Upper lobe of left lung (tissue), 6 donors: ENCODE results near the gene CISH. TPM values are rescaled to one million over a fixed set of nuclear protein-coding genes. Genes with fewer than 3 reads are reported as not detected.

Experiments used
- ATAC-seq, 2 donors: fragments of 200-7000 bp; cut with Tn5 transposase; one replicate each; pipeline ENCODE4 v1.9.1; 2022; ENCODE audit warnings: mild to moderate bottlenecking in 2 of 2, moderate library complexity in 2 of 2; ENCODE audit not compliant: low FRiP score in 2 of 2
- DNase-seq, 2 donors: peaks; one replicate each; pipeline ENCODE4 v3.0.0-alpha.2; 2019 to 2020
- H3K27ac ChIP-seq, 4 donors: fragments of 200-600 bp; sonication (generic); one replicate each; pipeline ENCODE4 v1.5.1; 2016 to 2019
- H3K27me3 ChIP-seq, 4 donors: fragments of 200-600 bp; sonication (generic); one replicate each; pipeline ENCODE4 v1.5.1; 2017 to 2019
- H3K36me3 ChIP-seq, 4 donors: fragments of 200-600 bp; sonication (generic); one replicate each; pipeline ENCODE4 v1.5.1; 2016 to 2019
- H3K4me1 ChIP-seq, 4 donors: fragments of 200-600 bp; sonication (generic); one replicate each; pipeline ENCODE4 v1.5.1; 2018 to 2019
- H3K4me3 ChIP-seq, 4 donors: fragments of 200-600 bp; sonication (generic); one replicate each; pipeline ENCODE4 v1.5.1; 2017 to 2019; ENCODE audit warnings: mild to moderate bottlenecking in 2 of 4, moderate library complexity in 1 of 4
- H3K9me3 ChIP-seq, 4 donors: fragments of 200-600 bp; sonication (generic); one replicate each; pipeline ENCODE4 v1.5.1; 2018 to 2019
- CTCF ChIP-seq, 6 experiments: fragments of 450-650 bp in 4 of 6; fragments of 200-600 bp in 2 of 6; sonication (generic) in 2 of 6; IDR thresholded peaks; one replicate each; pipeline ENCODE4 v1.5.1; 2016 to 2019; ENCODE audit warnings: antibody characterized with exemption in 6 of 6
- EP300 ChIP-seq, 4 donors: sonication (generic); formaldehyde crosslinking; IDR thresholded peaks; one replicate each; pipeline ENCODE4 v1.5.1; 2017; ENCODE audit warnings: antibody characterized with exemption in 4 of 4, control low read depth in 2 of 4
- POLR2A ChIP-seq, 4 donors: fragments of 450-650 bp; IDR thresholded peaks; one replicate each; pipeline ENCODE4 v1.5.1; 2016 to 2017; ENCODE audit warnings: antibody characterized with exemption in 4 of 4, mild to moderate bottlenecking in 2 of 4
- POLR2AphosphoS5 ChIP-seq, 2 donors: sonication (generic); formaldehyde crosslinking; IDR thresholded peaks; one replicate each; pipeline ENCODE4 v1.5.1; 2017; ENCODE audit warnings: antibody characterized with exemption in 2 of 2
- WGBS, 2 donors: methylation state at CpG; one replicate each; pipeline ENCODE4 v1.1.5; 2017 to 2018; 5-methylcytosine and 5-hydroxymethylcytosine counted together
- total RNA-seq, 6 donors: library from RNA; depleted of rRNA in 4 of 6; stranded (reverse); fragments of >200 nt in 4 of 6; gene quantifications; one replicate each; pipeline versions ENCODE4 v1.1.0 to v1.2.1, GENCODE V29; 2016 to 2021
- donor health status: DM: no; HTN: no; CAD: no; lungs with moderate emphysema.
- donor health status: DM: no; HTN: yes; CAD: no; lungs with severe emphysema.

Gene CISH
- total RNA-seq, 6 donors from 2014 or later = 35.8 to 66.9 (median 43.1) TPM

- no peaks in the 10 kb centered on the region for H3K9me3 ChIP-seq
- H3K36me3 ChIP-seq = no peaks in the 10 kb centered on the region
- DNase-seq (peak in 1 of 2 donors; percentile 98), ATAC-seq (peak; percentile 75 to 87)
- no peaks in the 10 kb centered on the region for H3K27me3 ChIP-seq
- H3K4me1 ChIP-seq = peaks cover 51 to 72% (median 56%) of the 10 kb centered on the region in 4 donors
- WGBS, 2 donors = 49 to 70% methylated on average over 3 to 6 of the region's 6 CpGs
- peak in 1 of 4 donors; percentile 23 for TF ChIP-seq POLR2A (IDR thresholded peaks at IDR 0.05)
- TF ChIP-seq CTCF (IDR thresholded peaks at IDR 0.05) = peak in 1 of 6 experiments; percentile 14
- TF ChIP-seq EP300 (IDR thresholded peaks at IDR 0.05) = peak in 2 of 4 donors; percentile 4 to 53
- peak; percentile 35 to 52 for TF ChIP-seq POLR2AphosphoS5 (IDR thresholded peaks at IDR 0.05)
- peak overlapping the region in 3 of 4 donors; percentile 51 to 57 (median 53) for H3K27ac ChIP-seq
- peak overlapping the region in 1 of 4 donors; percentile 13 for H3K4me3 ChIP-seq
These were observed 16.0 kb upstream of the CISH start for GRCh38 chr3:50627407-50628051.

GRCh38 chr3:50626401-50626800 is 14.8 kb upstream of the CISH start:
- Histone ChIP-seq H3K4me3 (no peak overlapping the region), H3K9me3 (no peaks in the 10 kb centered on the region), H3K27ac (peak overlapping the region in 3 of 4 donors; percentile 38 to 57 (median 51)), H3K4me1 (peaks cover 48 to 66% (median 53%) of the 10 kb centered on the region in 4 donors), H3K36me3 (no peaks in the 10 kb centered on the region), H3K27me3 (no peaks in the 10 kb centered on the region)
- DNase-seq (no peak), ATAC-seq (no peak)
- TF ChIP-seq EP300 (IDR thresholded peaks at IDR 0.05) (no peak), CTCF (IDR thresholded peaks at IDR 0.05) (no peak), POLR2A (IDR thresholded peaks at IDR 0.05) (no peak), POLR2AphosphoS5 (IDR thresholded peaks at IDR 0.05) (no peak)
- 88% methylated on average over 2 to 3 of the region's 3 CpGs for WGBS, 2 donors

- no peaks in the 10 kb centered on the region for H3K36me3 ChIP-seq
- peaks cover 50 to 65% (median 59%) of the 10 kb centered on the region in 4 donors for H3K4me1 ChIP-seq
- no peak for TF ChIP-seq POLR2A (IDR thresholded peaks at IDR 0.05)
- TF ChIP-seq POLR2AphosphoS5 (IDR thresholded peaks at IDR 0.05) = no peak
- TF ChIP-seq EP300 (IDR thresholded peaks at IDR 0.05) = no peak
- TF ChIP-seq CTCF (IDR thresholded peaks at IDR 0.05) = no peak
- 71 to 79% methylated on average over 15 to 18 of the region's 18 CpGs for WGBS, 2 donors
- no peak overlapping the region for H3K4me3 ChIP-seq
- H3K9me3 ChIP-seq = no peaks in the 10 kb centered on the region
- no peaks in the 10 kb centered on the region for H3K27me3 ChIP-seq
- peak overlapping the region in 3 of 4 donors; percentile 20 to 57 (median 38) for H3K27ac ChIP-seq
- DNase-seq = no peak
- no peak for ATAC-seq
These were observed 13.9 kb upstream of the CISH start for GRCh38 chr3:50625231-50626182.

- peak in 1 of 2 donors; percentile 47 for ATAC-seq
- peaks cover 56 to 73% (median 64%) of the 10 kb centered on the region in 4 donors for H3K4me1 ChIP-seq
- no peak for TF ChIP-seq POLR2A (IDR thresholded peaks at IDR 0.05)
- no peak for TF ChIP-seq CTCF (IDR thresholded peaks at IDR 0.05)
- no peak for TF ChIP-seq POLR2AphosphoS5 (IDR thresholded peaks at IDR 0.05)
- peak in 1 of 4 donors; percentile 4 for TF ChIP-seq EP300 (IDR thresholded peaks at IDR 0.05)
These were observed 13.1 kb upstream of the CISH start for GRCh38 chr3:50624634-50625033.

More at GRCh38 chr3:50624634-50625033, 13.1 kb upstream of the CISH start:
- no peaks in the 10 kb centered on the region for H3K27me3 ChIP-seq
- WGBS, 2 donors = 64 to 96% methylated on average over 2 of the region's 2 CpGs
- DNase-seq = peak in 1 of 2 donors; percentile 63
- H3K9me3 ChIP-seq = no peaks in the 10 kb centered on the region
- no peak overlapping the region for H3K4me3 ChIP-seq
- no peaks in the 10 kb centered on the region for H3K36me3 ChIP-seq
- peak overlapping the region in 1 of 4 donors; percentile 20 for H3K27ac ChIP-seq
